ENCODE data around the gene USB1. TPM values are rescaled to one million over a fixed set of nuclear protein-coding genes. Genes with fewer than 3 reads are reported as not detected.

The USB1 gene
- total RNA-seq, 1 donor from 2014 or later = 44.2 TPM

DNA sequence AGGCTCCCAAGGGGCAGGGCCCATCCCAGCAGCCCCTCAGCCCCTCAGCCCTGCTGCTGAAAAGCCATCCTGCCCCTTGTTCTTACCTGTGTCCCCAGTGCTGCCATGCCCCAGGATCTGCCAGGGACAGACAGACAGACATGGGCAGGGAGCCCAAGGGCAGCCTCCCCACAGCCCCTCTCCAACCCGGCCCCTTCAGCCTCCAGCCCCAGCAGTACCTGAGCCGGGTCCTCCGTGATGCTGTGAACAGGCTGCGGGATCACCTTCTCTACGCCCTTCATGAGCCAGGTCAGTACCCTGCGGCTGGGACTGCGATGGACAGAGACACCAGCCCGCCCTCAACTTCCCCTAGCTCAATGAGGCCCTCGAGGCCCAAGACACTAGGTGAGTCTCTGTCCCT is 38.5 kb upstream of the USB1 start:
- no peak for DNase-seq (ENCODE audit: extremely low spot score in 2 of 2)
- H3K9me3 ChIP-seq = no peaks in the 10 kb centered on the region
- H3K4me3 ChIP-seq = no peak overlapping the region
- H3K27me3 ChIP-seq = no peaks in the 10 kb centered on the region
- intact Hi-C loops (cut with DNase I) = no loop called here
- H3K27ac ChIP-seq = no peak overlapping the region
- TF ChIP-seq POLR2AphosphoS5 (IDR thresholded peaks at IDR 0.05; ENCODE audit: insufficient read depth in 1 of 2, low read depth in 1 of 2) (no peak), POLR2A (IDR thresholded peaks at IDR 0.05) (no peak)
- TF ChIP-seq, protein P1, sequence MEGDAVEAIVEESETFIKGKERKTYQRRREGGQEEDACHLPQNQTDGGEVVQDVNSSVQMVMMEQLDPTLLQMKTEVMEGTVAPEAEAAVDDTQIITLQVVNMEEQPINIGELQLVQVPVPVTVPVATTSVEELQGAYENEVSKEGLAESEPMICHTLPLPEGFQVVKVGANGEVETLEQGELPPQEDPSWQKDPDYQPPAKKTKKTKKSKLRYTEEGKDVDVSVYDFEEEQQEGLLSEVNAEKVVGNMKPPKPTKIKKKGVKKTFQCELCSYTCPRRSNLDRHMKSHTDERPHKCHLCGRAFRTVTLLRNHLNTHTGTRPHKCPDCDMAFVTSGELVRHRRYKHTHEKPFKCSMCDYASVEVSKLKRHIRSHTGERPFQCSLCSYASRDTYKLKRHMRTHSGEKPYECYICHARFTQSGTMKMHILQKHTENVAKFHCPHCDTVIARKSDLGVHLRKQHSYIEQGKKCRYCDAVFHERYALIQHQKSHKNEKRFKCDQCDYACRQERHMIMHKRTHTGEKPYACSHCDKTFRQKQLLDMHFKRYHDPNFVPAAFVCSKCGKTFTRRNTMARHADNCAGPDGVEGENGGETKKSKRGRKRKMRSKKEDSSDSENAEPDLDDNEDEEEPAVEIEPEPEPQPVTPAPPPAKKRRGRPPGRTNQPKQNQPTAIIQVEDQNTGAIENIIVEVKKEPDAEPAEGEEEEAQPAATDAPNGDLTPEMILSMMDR (IDR thresholded peaks at IDR 0.05) = no peak
- H3K36me3 ChIP-seq = no peaks in the 10 kb centered on the region
- H3K4me1 ChIP-seq = no peaks in the 10 kb centered on the region

DNA sequence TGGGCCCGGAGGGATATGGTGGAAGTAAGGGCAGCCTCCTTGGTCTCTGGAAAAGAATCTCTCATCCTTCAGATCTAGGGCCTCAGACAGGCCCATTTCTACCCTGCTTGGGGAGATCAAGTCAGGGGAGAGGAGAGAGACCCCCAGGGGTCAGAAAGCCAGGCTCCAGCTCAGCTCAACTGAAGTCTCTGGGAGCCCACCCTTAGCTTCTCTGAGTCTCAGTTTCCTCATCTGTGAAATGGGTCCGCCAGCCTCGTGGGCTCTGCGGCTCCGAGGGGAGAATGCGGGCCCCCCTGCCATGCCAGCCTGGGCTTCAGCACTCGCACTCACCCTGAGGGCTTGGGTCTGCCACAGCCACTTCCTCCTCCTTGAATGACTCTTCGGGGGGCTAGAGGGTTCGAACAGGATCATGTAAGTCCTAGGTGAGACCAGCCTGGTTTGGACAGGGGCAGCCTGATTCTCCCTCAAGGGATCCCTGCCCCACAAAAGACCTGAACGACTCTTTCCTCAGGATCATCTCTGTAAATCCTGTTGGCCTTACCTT is 37.0 kb upstream of the USB1 start:
- Histone ChIP-seq H3K27ac (no peak overlapping the region), H3K36me3 (no peaks in the 10 kb centered on the region), H3K27me3 (no peaks in the 10 kb centered on the region), H3K4me1 (no peaks in the 10 kb centered on the region), H3K4me3 (no peak overlapping the region), H3K9me3 (no peaks in the 10 kb centered on the region)
- intact Hi-C loops (cut with DNase I) = no loop called here
- DNase-seq (ENCODE audit: extremely low spot score in 2 of 2) = no peak
- TF ChIP-seq POLR2AphosphoS5 (IDR thresholded peaks at IDR 0.05; ENCODE audit: insufficient read depth in 1 of 2, low read depth in 1 of 2) (no peak), POLR2A (IDR thresholded peaks at IDR 0.05) (no peak)
- TF ChIP-seq, protein P1 (IDR thresholded peaks at IDR 0.05) = no peak

GRCh38 chr16:57966204-57966771 is 34.9 kb upstream of the USB1 start:
- no peak for DNase-seq (ENCODE audit: extremely low spot score in 2 of 2)
- TF ChIP-seq POLR2A (IDR thresholded peaks at IDR 0.05) (no peak), POLR2AphosphoS5 (IDR thresholded peaks at IDR 0.05; ENCODE audit: insufficient read depth in 1 of 2, low read depth in 1 of 2) (no peak)
- TF ChIP-seq, protein P1 (IDR thresholded peaks at IDR 0.05) = no peak
- Histone ChIP-seq H3K4me3 (no peak overlapping the region), H3K27ac (no peak overlapping the region), H3K4me1 (no peaks in the 10 kb centered on the region), H3K9me3 (no peaks in the 10 kb centered on the region), H3K36me3 (no peaks in the 10 kb centered on the region), H3K27me3 (no peaks in the 10 kb centered on the region)
- intact Hi-C loops (cut with DNase I) = no loop called here

DNA sequence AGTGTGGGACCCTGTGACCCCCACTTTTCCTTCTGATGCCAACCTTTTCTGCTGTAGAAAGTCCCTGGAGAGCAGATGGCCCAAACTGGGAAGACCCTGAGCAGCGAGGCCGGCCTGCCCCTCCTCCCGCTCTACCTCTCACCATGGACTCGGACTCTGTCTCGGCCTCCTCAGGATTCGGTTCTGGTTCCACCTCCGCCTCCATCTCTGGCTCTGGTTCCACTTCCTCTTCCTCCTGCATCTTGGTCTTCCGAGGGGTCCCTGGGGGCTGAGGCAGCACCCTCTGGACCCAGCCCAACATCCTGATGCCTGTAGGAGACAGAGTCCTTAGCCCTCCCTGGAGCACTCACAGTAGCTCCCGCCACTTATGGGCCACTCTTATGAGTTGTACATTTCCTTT is 34.2 kb upstream of the USB1 start:
- TF ChIP-seq, protein P1 (IDR thresholded peaks at IDR 0.05) = no peak
- TF ChIP-seq POLR2A (IDR thresholded peaks at IDR 0.05) = no peak
- TF ChIP-seq POLR2AphosphoS5 (IDR thresholded peaks at IDR 0.05; ENCODE audit: insufficient read depth in 1 of 2, low read depth in 1 of 2) = no peak
- Histone ChIP-seq H3K27me3 (no peaks in the 10 kb centered on the region), H3K4me1 (no peaks in the 10 kb centered on the region), H3K27ac (no peak overlapping the region), H3K4me3 (no peak overlapping the region), H3K36me3 (no peaks in the 10 kb centered on the region), H3K9me3 (no peaks in the 10 kb centered on the region)
- intact Hi-C loops (cut with DNase I) = no loop called here
- DNase-seq (ENCODE audit: extremely low spot score in 2 of 2) = no peak

DNA sequence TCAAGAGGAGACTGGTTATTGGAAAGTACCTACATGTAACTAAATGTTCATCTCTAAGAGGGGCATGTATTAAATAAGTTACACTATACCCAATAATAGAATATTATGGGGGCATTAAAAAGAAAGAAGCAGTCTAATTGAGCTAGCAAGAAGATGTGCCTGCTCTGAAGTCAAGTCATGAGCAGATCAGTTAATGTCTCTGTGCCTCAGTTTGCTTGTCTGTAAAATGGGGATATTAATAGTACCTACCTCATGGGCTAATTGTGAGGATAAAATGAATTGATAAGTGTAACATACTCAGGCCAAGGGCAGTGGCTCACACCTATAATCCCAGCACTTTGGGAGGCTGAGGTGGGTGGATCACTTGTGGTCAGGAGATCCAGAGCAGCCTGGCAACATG is 33.3 kb upstream of the USB1 start:
- TF ChIP-seq, protein P1 (IDR thresholded peaks at IDR 0.05) = no peak
- TF ChIP-seq POLR2A (IDR thresholded peaks at IDR 0.05) (no peak), POLR2AphosphoS5 (IDR thresholded peaks at IDR 0.05; ENCODE audit: insufficient read depth in 1 of 2, low read depth in 1 of 2) (no peak)
- intact Hi-C loops (cut with DNase I) = no loop called here
- Histone ChIP-seq H3K36me3 (no peaks in the 10 kb centered on the region), H3K27ac (no peak overlapping the region), H3K4me1 (no peaks in the 10 kb centered on the region), H3K4me3 (no peak overlapping the region), H3K9me3 (no peaks in the 10 kb centered on the region), H3K27me3 (no peaks in the 10 kb centered on the region)
- no peak for DNase-seq (ENCODE audit: extremely low spot score in 2 of 2)

Measured in vagina (tissue), 2 donors.